Activated CD4-positive, CD25-positive, alpha-beta regulatory T cell treated with anti-CD3 and anti-CD28 coated beads, Interleukin-2, amount 50 U/mL, for 72 hours (primary cell): Measurements from ENCODE around the gene ERVFRD-1.
A peak's percentile ranks its signal among the peaks of the same experiment; 100 is the strongest.
"Not testable (repeated sequence)": the region's sequence is repeated elsewhere in the genome, so short reads cannot be mapped to it uniquely, and the experiment has no call there.

Source experiments
- DNase-seq: peaks from one replicate; pipeline ENCODE4 v3.0.0; 2021

Gene ERVFRD-1

GRCh38 chr6:11128608-11129007 is 17.1 kb upstream of the ERVFRD-1 start:
- no peak for DNase-seq

DNA sequence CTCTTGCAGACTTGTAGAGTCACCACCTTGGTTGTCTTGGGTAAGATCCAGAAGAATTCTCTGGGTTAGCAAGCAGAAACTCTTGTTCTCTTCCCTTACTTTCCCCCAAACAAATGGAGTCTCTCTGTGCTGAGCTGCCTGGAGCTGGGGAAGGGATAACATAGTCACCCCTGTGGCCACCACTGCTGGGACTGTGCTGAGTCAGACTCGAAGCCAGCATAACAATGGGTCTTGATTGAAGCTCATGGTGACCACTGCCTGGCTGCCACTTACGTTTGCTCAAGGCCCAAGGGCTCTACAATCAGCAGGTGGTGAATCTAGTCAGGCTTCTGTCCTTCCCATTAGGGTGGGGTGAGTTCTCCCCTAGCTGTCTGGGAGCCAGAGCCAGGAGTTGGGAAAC is 15.4 kb upstream of the ERVFRD-1 start:
- DNase-seq: no peak

GRCh38 chr6:11123978-11124377 is 12.5 kb upstream of the ERVFRD-1 start:
- no peak for DNase-seq

- no peak for DNase-seq
Observed at GRCh38 chr6:11122380-11122779, 10.9 kb upstream of the ERVFRD-1 start.

DNA sequence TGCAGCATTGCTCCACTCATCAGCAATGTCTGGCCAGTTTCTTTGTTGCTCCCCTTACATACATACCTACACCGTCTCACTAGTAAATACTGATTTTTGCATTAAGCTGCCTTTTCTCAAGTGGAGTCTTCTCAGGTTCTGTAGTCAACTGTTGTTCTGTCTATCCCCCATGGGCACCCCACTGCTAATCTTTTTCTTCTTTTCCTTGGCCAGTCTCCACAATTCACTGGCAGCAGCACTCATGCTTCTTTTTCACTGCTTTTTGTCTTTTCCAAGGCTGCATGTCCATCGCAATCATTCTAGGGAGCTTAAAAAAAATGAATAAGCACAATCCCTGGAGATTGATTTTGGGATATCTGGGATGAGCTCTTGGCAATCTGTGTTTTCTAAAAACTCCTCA is 10.3 kb upstream of the ERVFRD-1 start:
- no peak for DNase-seq

DNA sequence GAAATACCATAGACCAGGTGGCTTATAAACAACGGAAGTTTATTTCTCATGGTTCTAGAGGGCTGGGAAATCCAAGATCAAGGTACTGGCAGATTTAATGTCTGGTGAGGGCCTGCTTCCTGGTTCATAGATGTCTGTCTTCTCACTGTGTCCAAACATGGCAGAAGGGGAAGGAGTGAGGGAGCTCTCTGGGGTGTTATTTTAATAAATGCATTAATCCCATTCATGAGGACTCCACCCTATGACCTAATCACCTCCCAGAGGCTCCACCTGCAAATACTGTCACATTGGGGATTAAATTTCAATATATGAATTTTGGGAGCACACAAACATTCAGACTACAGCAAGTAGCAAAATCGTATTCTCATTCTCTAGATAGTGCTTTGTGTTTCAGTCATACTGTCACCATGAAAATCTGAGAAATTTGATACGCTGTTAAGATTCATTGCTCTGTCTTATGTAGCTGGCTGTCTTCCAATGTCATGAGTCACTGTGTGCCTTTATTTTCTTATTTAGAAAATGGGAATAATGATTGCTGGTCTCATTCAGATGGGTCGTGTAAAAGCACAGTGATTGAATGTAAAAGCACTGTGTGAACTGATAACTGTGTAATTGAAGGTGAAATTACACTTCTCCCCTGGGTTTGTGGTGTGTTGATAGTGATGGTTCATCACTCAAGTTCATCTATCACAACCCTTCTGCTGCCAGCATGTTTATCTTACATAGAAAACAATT is 8.9 kb upstream of the ERVFRD-1 start:
- DNase-seq: no peak

GRCh38 chr6:11115808-11116536 is 4.4 kb upstream of the ERVFRD-1 start:
- not testable (repeated sequence) for DNase-seq

DNA sequence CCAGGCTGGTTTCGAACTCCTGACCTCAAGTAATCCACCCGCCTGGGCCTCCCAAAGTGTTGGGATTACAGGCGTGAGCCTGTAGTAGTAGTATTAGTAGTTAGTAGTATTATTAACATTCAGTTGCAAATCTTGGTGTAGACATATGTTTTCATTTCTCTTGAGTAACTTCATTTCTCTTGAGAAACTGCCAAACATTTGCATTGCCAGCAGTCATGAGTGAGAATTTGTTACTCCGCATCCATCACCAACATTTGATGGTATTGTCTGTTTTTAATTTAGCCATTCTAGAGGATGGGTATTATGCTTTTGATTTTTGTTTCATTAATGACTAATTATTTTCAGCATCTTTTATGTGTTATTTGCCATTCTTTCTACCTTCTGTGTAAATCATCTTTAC is 1.5 kb upstream of the ERVFRD-1 start:
- DNase-seq: no peak

GRCh38 chr6:11111769-11112437 is 378 bp upstream of the ERVFRD-1 start:
- no peak for DNase-seq

DNA sequence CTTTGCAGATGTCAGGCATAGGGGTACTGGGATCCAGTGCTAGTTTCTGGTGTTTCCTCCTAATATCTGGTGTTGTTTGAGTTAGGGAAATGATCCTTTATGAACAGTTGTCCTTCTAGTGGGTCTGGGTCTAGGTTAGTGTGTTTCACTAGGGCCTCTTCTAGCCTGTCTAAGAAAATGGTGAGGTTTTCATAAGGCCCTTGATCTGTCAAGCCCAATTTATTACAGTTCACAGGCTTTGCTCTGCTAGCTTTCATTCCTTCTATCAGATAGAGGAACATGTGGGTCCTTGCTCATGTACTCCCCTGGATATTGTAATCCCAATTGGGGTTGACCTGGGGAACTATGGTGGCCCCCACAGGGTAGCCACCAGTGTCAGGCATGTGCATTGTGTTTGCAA is 2.8 kb downstream of the ERVFRD-1 start:
- no peak for DNase-seq

DNA sequence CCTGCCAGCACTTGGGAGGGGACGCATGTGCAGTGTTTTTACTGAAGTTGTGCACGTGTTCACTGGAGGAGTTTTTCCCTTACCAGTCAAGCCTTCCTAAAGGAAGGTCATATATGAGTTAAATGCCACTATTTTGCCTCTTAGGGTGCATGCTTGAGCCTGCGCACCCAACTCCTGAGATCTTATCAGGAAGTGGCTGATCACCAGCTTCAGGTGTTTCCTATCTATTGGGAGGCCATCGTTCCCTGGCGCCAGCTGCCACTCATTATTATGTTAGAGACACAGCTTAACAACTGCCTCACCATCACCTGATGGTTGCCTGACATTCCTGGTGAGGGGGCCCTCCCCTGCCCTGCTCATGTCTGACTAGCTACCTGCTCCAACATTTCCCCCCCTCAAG is 8.5 kb downstream of the ERVFRD-1 start:
- DNase-seq: no peak

GRCh38 chr6:11101417-11101816 is 10.1 kb downstream of the ERVFRD-1 start:
- no peak for DNase-seq

GRCh38 chr6:11098004-11098403 is 13.5 kb downstream of the ERVFRD-1 start:
- DNase-seq: no peak

DNA sequence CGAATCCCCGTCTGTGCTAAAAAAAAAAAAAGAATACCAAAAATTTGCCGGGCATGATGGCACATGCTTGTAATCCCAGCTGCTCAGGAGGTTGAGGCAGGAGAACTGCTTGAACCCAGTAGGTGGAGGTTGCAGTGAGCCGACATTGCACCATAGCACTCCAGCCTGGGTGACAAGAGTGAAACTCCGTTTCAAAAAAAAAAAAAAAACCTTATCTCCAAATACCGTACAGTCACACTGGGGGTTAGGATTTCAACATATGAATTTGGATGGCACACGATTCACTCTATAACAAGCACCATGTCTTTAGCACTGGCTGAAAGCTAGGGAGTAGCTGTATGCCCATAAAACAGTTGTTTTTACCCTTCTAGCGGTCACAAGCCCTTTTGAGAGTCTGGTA is 14.0 kb downstream of the ERVFRD-1 start:
- no peak for DNase-seq

GRCh38 chr6:11096109-11096508 is 15.4 kb downstream of the ERVFRD-1 start:
- DNase-seq: no peak

DNA sequence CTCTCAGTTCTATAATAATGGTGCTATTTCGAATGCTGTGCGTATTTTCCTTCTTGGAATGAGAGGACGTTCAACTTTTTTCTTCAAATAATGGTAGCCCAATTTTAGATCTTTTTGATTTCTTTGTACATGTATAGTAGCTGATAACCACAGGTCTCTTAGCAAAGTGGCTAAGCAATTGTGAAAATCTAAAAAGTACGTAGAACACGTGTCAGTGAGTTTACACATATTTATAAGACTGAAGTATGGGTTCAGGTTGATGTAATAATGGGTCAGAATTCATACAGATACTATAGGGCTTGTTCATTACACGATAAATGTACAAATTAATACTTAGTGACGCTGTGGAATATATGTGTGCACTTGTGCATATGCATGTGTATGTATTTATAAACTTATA is 16.6 kb downstream of the ERVFRD-1 start:
- DNase-seq: no peak

GRCh38 chr6:11094411-11094851 is 17.1 kb downstream of the ERVFRD-1 start:
- no peak for DNase-seq

DNA sequence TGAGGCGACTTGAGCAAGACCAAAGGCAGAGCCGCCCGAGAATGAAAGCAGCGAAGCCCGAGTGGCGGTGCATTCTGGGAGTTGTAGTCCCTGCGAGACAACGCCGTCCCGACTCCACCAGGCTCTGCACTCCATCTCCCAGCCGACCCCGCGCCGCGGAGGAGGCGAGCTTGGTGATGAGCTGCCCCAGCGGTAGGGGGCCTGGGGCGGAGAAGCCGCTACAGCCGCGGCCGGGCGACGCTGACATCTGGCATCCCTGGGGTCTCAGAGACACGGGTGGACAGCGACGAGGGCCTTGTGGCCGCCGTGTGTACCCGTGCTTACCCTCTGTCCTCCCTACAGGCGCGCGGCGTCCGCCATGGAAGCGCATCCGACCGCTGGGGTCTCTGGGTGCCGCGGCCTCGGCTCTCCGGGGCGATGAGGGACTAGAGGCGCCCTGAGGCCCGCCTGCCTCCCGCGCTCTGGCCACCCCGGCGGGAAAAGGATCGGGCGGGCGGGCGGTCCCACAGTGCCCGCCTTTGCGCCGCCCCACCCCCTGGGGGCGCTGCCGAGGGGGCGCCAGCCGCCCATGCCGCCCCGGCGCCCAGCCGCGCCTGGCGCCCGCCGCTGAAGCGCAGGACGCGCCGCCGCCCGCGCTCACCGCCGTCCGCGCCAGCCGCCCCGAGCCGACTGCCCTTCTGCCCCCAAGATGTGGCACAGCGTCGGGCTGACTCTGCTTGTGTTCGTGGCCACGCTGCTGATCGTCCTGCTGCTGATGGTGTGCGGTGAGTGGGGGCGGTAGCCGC is 17.7 kb downstream of the ERVFRD-1 start, which contains the start of gene SMIM13:
Gene SMIM13, plus strand, starts transcription at position 209 of the 785 bp plus-strand sequence. Its CDS starts 480 bp downstream, at position 689.
- peak; percentile 92 for DNase-seq

GRCh38 chr6:11093376-11093625 is 18.2 kb downstream of the ERVFRD-1 start:
- no peak for DNase-seq

- no peak for DNase-seq
Observed at GRCh38 chr6:11092668-11093375, 18.7 kb downstream of the ERVFRD-1 start.

- not testable (repeated sequence) for DNase-seq
Observed at GRCh38 chr6:11091141-11091540, 20.4 kb downstream of the ERVFRD-1 start.

DNA sequence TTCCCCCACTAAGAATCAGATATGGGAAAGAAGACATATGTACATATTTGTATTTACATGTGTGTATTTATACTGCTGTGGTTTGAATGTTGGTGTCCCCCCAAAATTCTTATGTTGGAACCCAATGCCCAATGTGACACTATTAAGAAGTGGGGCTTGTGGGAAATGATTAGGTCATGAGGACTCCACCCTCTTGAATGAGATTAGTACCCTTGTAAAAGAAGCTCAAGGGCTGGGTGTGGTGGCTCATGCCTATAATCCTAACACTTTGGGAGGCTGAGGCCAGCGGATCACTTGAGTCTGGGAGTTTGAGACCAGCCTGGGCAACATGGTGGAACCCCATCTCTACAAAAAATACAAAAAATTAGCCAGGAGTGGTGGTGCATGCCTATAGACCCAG is 21.8 kb downstream of the ERVFRD-1 start:
- no peak for DNase-seq
